ENCODE data around the gene GPR84.

DNA sequence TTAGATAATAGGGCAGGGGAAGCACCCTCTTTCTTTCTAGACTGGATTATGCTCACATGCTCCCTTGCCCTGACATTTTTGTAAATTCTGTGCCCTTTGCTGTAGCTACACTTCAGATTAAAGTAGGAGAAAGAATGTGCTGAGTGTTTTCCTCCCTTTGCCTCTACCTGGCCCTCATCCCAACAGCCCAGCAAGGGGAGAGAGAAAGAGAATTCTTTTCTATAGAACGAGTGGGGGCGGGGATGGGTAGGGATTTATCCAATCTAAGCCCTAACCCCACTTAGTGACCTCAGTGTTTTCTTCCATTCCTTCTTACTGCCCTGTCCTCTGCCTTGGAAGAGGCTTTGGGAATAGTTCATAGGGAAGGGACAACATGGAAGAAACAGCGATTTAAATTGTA, 13.5 kb downstream of the GPR84 start:
- TF ChIP-seq YY1 (IDR thresholded peaks at IDR 0.05; ENCODE audit: insufficient read depth, insufficient read length) = no peak
- TF ChIP-seq ZNF274 (IDR thresholded peaks at IDR 0.05; ENCODE audit: low read depth, low read length) = no peak

All from NT2/D1 (cell line).